Kidney (tissue), 14 donors: Measurements from ENCODE around the gene PARN. TPM values are rescaled to one million over a fixed set of nuclear protein-coding genes. Genes with fewer than 3 reads are reported as not detected.

ENCODE experiments used
- DNase-seq, 5 donors: peaks; one replicate each; pipeline ENCODE4 v3.0.0-alpha.2; 2013 to 2020
- FAIRE-seq: peaks from 2 replicates; lab custom pipeline; 2012; peaks lifted over from hg19 to GRCh38; lab: Jason Lieb, UNC
- H3K27ac ChIP-seq, 2 donors: one replicate each; pipeline ENCODE4 v1.7.0; 2013; ENCODE audit warnings: low read depth in 2 of 2, low read length in 2 of 2, inconsistent platforms in 1 of 2
- H3K27me3 ChIP-seq: one replicate; pipeline ENCODE4 v1.7.1; 2013; ENCODE audit warnings: low read length, inconsistent platforms; ENCODE audit not compliant: control insufficient read depth, insufficient read depth
- H3K36me3 ChIP-seq, 3 donors: one replicate each; pipeline versions ENCODE4 v1.7.0 to v1.7.1; 2013; ENCODE audit warnings: low read length in 3 of 3, control low read depth in 1 of 3, inconsistent platforms in 1 of 3; ENCODE audit not compliant: insufficient read depth in 3 of 3, control insufficient read depth in 2 of 3
- H3K4me1 ChIP-seq, 3 donors: one replicate each; pipeline versions ENCODE4 v1.7.0 to v1.7.1; 2013; ENCODE audit warnings: low read length in 3 of 3, inconsistent platforms in 1 of 3, low read depth in 1 of 3; ENCODE audit not compliant: control insufficient read depth in 2 of 3, insufficient read depth in 2 of 3
- H3K4me3 ChIP-seq, 3 donors: one replicate each; pipeline versions ENCODE4 v1.7.0 to v1.8.1; 2013; ENCODE audit warnings: low read length in 3 of 3, control low read depth in 1 of 3, inconsistent platforms in 1 of 3
- H3K9ac ChIP-seq, 3 donors: one replicate each; pipeline versions ENCODE4 v1.7.0 to v1.7.1; 2013; ENCODE audit warnings: low read length in 3 of 3, control low read depth in 1 of 3, inconsistent platforms in 1 of 3
- H3K9me3 ChIP-seq, 3 donors: one replicate each; pipeline versions ENCODE4 v1.7.0 to v1.7.1; 2013; ENCODE audit warnings: low read length in 3 of 3, control low read depth in 1 of 3, inconsistent platforms in 1 of 3; ENCODE audit not compliant: control insufficient read depth in 2 of 3, insufficient read depth in 1 of 3
- intact Hi-C: fragments of 100-400 bp; cut with DNase I; formaldehyde crosslinking; loops from one replicate; pipeline ENCODE4 v1.11.1; 2022
- polyA plus RNA-seq: library from polyadenylated mRNA; stranded (reverse); fragments of 350-450 nt; fragmentation: Illumina TruSeq; extraction: RNeasy Lipid Tissue Mini Kit (QIAGEN cat#74804); gene quantifications from one replicate; pipeline ENCODE4 v1.2.3, GENCODE V29; 2014; ENCODE audit warnings: low read depth, low replicate concordance; ENCODE audit not compliant: insufficient read depth
- total RNA-seq: library from RNA; stranded (reverse); fragmentation: NEBNext Ultra II Directional; extraction: Animal tissue kit (Norgen Biotek cat#: 25700); gene quantifications from one replicate; pipeline ENCODE4 v1.2.1, GENCODE V29; 2021
- TF ChIP-seq, protein P1 (sequence below): IDR thresholded peaks from 3 replicates; pipeline ENCODE4 v1.5.1; 2012; ENCODE audit warnings: mild to moderate bottlenecking, moderate library complexity, borderline replicate concordance; ENCODE audit not compliant: insufficient read depth; ENCODE audit errors: extremely low read depth
- donor health status: control.
- donor health status: control.
- donor health status: control.
- donor health status: control.
- donor health status: control.
- donor health status: DM: yes; HTN: yes; CAD: no.
- donor health status: Normal renal cell carcinoma (clear cell type).

PARN gene
- total and polyA plus RNA-seq, 2 donors from 2014 or later = 17.3 to 32.5 TPM

DNA sequence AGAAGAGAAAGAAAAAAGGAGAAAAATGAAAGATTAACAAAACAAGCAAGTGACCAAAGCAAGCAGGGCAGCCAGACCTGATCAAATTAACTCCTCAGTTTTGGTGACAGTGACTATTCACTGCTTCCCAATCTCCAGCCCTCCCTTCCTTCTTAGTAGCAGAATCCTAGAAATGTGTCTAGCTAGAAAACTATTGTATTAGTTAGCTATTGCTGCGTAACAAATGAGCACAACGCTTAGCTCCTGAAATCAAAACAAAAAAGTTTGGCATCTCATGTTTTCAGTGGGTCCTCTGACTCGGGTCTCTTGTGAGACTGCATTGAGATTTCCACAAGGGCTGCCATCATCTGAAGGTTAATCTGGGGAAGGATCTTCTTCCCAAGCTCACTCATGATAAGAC lies 213.9 kb downstream of the PARN start:
- DNase-seq (no peak), FAIRE-seq (no peak)
- intact Hi-C loops = no loop called here
- Histone ChIP-seq H3K27ac (no peak overlapping the region), H3K36me3 (no peaks in the 10 kb centered on the region), H3K27me3 (no peaks in the 10 kb centered on the region), H3K4me3 (no peak overlapping the region), H3K9me3 (peaks cover 0 to 4% (median 0%) of the 10 kb centered on the region in 3 donors), H3K4me1 (no peaks in the 10 kb centered on the region), H3K9ac (no peak overlapping the region)
- TF ChIP-seq, protein P1, sequence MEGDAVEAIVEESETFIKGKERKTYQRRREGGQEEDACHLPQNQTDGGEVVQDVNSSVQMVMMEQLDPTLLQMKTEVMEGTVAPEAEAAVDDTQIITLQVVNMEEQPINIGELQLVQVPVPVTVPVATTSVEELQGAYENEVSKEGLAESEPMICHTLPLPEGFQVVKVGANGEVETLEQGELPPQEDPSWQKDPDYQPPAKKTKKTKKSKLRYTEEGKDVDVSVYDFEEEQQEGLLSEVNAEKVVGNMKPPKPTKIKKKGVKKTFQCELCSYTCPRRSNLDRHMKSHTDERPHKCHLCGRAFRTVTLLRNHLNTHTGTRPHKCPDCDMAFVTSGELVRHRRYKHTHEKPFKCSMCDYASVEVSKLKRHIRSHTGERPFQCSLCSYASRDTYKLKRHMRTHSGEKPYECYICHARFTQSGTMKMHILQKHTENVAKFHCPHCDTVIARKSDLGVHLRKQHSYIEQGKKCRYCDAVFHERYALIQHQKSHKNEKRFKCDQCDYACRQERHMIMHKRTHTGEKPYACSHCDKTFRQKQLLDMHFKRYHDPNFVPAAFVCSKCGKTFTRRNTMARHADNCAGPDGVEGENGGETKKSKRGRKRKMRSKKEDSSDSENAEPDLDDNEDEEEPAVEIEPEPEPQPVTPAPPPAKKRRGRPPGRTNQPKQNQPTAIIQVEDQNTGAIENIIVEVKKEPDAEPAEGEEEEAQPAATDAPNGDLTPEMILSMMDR = no peak

- Histone ChIP-seq H3K36me3 (no peaks in the 10 kb centered on the region), H3K9ac (no peak overlapping the region), H3K9me3 (peaks cover 0 to 4% (median 0%) of the 10 kb centered on the region in 3 donors), H3K4me3 (no peak overlapping the region), H3K4me1 (no peaks in the 10 kb centered on the region), H3K27ac (no peak overlapping the region), H3K27me3 (no peaks in the 10 kb centered on the region)
- intact Hi-C loops = no loop called here
- DNase-seq (no peak), FAIRE-seq (no peak)
- TF ChIP-seq, protein P1 = no peak
Measured at GRCh38 chr16:14415291-14415690, 214.8 kb downstream of the PARN start.

DNA sequence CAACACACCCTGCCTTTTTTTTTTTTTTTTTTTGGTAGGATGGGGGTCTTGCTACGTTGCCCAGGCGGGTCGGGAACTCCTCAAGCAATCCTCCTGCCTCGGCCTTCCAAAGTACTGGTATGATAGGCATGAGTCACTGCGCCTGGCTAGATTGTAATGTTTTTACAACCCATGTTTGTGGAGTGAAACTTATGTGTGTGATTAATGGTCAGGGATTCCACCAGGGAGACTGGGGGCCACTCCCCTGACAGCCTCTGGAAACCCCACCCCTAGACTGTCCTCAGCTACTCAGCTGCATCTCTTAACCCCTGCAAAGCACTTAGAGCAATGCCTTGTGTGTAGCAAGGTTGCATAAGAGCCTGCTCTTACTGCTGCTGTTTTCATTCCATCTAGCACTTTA lies 220.5 kb downstream of the PARN start:
- DNase-seq (no peak), FAIRE-seq (no peak)
- H3K9ac ChIP-seq = no peak overlapping the region
- no peak overlapping the region for H3K27ac ChIP-seq
- TF ChIP-seq, protein P1 = no peak
- H3K9me3 ChIP-seq = no peaks in the 10 kb centered on the region
- no peaks in the 10 kb centered on the region for H3K36me3 ChIP-seq
- H3K4me3 ChIP-seq = no peak overlapping the region
- H3K4me1 ChIP-seq = no peaks in the 10 kb centered on the region
- intact Hi-C loops = no loop called here
- H3K27me3 ChIP-seq = no peaks in the 10 kb centered on the region

GRCh38 chr16:14407786-14408399 lies 222.2 kb downstream of the PARN start:
- no peak for DNase-seq
- Histone ChIP-seq H3K9me3 (no peaks in the 10 kb centered on the region), H3K36me3 (no peaks in the 10 kb centered on the region), H3K4me1 (no peaks in the 10 kb centered on the region), H3K27ac (no peak overlapping the region), H3K27me3 (no peaks in the 10 kb centered on the region), H3K9ac (no peak overlapping the region), H3K4me3 (no peak overlapping the region)
- TF ChIP-seq, protein P1 = no peak
- no peak for FAIRE-seq
- intact Hi-C loops = no loop called here
